OCI-LY7 (cell line): ENCODE measurements around the gene PALLD. TPM values are rescaled to one million over a fixed set of nuclear protein-coding genes. Genes with fewer than 3 reads are reported as not detected.

ENCODE experiments used
- BruUV-seq: library from RNA; stranded (reverse); fragments of 400-500 nt; replicated peaks from 2 replicates; lab custom pipeline; 2021; lab: Mats Ljungman, UMichigan
- CTCF ChIA-PET: fragments of 300-600 bp; sonication (Branson Sonifier 250); formaldehyde crosslinking; loops from one replicate; lab custom pipeline; 2022; ENCODE audit warnings: antibody characterized with exemption; ENCODE audit not compliant: unreplicated experiment; lab: Charles Lee
- POLR2A ChIA-PET: fragments of 300-600 bp; sonication (Branson Sonifier 250); formaldehyde crosslinking; loops from one replicate; lab custom pipeline; 2022; ENCODE audit warnings: antibody characterized with exemption; lab: Charles Lee
- DNase-seq: peaks from one replicate; pipeline ENCODE4 v3.0.0-alpha.2; 2015; ENCODE audit warnings: low spot score
- H2AFZ ChIP-seq: fragments of 200-600 bp; sonication (generic), shearing (Covaris generic); 2 replicates; pipeline ENCODE4 v1.6.1; 2014; ENCODE audit warnings: mild to moderate bottlenecking, antibody characterized with exemption, low read length, moderate library complexity
- H3K27ac ChIP-seq: fragments of 200-600 bp; sonication (generic); 2 replicates; pipeline ENCODE4 v1.5.1; 2014; ENCODE audit warnings: mixed run types, low read depth, mild to moderate bottlenecking, moderate library complexity, low read length, inconsistent platforms; ENCODE audit not compliant: poor library complexity, severe bottlenecking
- H3K36me3 ChIP-seq: fragments of 200-600 bp; sonication (generic); 2 replicates; pipeline ENCODE4 v1.6.1; 2014; ENCODE audit warnings: mild to moderate bottlenecking, antibody characterized with exemption, low read length, moderate library complexity, mixed read lengths; ENCODE audit not compliant: insufficient read depth
- H3K4me1 ChIP-seq: fragments of 200-600 bp; sonication (generic); 2 replicates; pipeline ENCODE4 v1.5.1; 2014; ENCODE audit warnings: mild to moderate bottlenecking, low read length; ENCODE audit not compliant: insufficient read depth, poor library complexity, severe bottlenecking
- H3K4me2 ChIP-seq: fragments of 200-600 bp; sonication (generic); 2 replicates; pipeline ENCODE4 v1.6.1; 2014; ENCODE audit warnings: mild to moderate bottlenecking, low read length
- H3K4me3 ChIP-seq: fragments of 200-600 bp; sonication (generic); 2 replicates; pipeline ENCODE4 v1.5.1; 2014; ENCODE audit warnings: mild to moderate bottlenecking, low read depth, low read length; ENCODE audit not compliant: poor library complexity, severe bottlenecking
- H3K79me2 ChIP-seq: fragments of 200-600 bp; sonication (generic); 2 replicates; pipeline ENCODE4 v1.6.1; 2016; ENCODE audit warnings: low read depth, mild to moderate bottlenecking, low read length, moderate library complexity, mixed read lengths; ENCODE audit not compliant: insufficient read depth
- H3K9me2 ChIP-seq: fragments of 200-600 bp; sonication (generic); 2 replicates; pipeline ENCODE4 v1.6.1; 2016; ENCODE audit warnings: mild to moderate bottlenecking, low read length, mixed read lengths; ENCODE audit not compliant: insufficient read depth
- H3K9me3 ChIP-seq: fragments of 200-600 bp; sonication (generic); 2 replicates; pipeline ENCODE4 v1.6.1; 2014; ENCODE audit warnings: mild to moderate bottlenecking, mixed run types, low read length, mixed read lengths
- H4K20me1 ChIP-seq: fragments of 200-600 bp; sonication (generic); 2 replicates; pipeline ENCODE4 v1.6.1; 2014; ENCODE audit warnings: mild to moderate bottlenecking, antibody characterized with exemption, low read length, moderate library complexity, mixed read lengths; ENCODE audit not compliant: insufficient read depth
- EZH2phosphoT487 ChIP-seq: fragments of 200-600 bp; sonication (generic); IDR thresholded peaks from 2 replicates; pipeline ENCODE4 v1.6.1; 2018; ENCODE audit warnings: low read depth, borderline replicate concordance, mild to moderate bottlenecking, mixed run types, antibody characterized with exemption, low read length, moderate library complexity, mixed read lengths
- intact Hi-C: fragments of 100-400 bp; cut with micrococcal nuclease; formaldehyde crosslinking; loops from one replicate; pipeline ENCODE4 v1.10.0; 2022; ENCODE audit not compliant: unreplicated experiment
- total RNA-seq, 2 experiments: library from RNA; depleted of rRNA in 1 of 2; stranded (reverse); fragments of >200 nt in 1 of 2; shearing (Covaris generic) in 1 of 2; gene quantifications; 2 replicates each; pipeline ENCODE4 v1.2.3, GENCODE V29; 2014 to 2022
- TF ChIP-seq, protein P1 (sequence below): fragments of 200-600 bp; sonication (generic); conservative IDR thresholded peaks from 2 replicates; pipeline ENCODE4 v1.5.1; 2014; ENCODE audit warnings: mild to moderate bottlenecking, antibody characterized with exemption, low read length, moderate library complexity, mixed read lengths

Gene PALLD
- total RNA-seq, 2 experiments from 2014 or later = 0.73 to 2.8 TPM

DNA sequence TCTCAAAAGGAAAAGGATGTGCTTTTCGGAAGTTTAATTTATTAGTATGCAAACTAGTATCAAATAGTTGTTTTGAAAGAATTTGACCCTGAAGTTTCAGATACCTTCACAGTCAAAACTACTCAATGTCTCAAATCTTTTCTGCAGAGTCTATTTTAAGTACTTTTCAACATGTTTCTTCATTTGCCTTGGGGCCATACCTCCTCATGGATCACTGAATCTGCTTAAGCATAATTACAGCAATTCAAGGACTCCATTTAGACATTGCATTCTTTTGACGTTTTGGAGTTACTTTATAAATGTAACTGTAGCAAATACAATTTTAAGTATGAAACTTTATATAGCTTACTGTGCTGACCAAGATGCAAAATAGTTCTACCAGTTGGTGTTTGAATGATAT lies 25.5 kb downstream of the PALLD start:
- TF ChIP-seq EZH2phosphoT487 = no peak
- TF ChIP-seq, protein P1, sequence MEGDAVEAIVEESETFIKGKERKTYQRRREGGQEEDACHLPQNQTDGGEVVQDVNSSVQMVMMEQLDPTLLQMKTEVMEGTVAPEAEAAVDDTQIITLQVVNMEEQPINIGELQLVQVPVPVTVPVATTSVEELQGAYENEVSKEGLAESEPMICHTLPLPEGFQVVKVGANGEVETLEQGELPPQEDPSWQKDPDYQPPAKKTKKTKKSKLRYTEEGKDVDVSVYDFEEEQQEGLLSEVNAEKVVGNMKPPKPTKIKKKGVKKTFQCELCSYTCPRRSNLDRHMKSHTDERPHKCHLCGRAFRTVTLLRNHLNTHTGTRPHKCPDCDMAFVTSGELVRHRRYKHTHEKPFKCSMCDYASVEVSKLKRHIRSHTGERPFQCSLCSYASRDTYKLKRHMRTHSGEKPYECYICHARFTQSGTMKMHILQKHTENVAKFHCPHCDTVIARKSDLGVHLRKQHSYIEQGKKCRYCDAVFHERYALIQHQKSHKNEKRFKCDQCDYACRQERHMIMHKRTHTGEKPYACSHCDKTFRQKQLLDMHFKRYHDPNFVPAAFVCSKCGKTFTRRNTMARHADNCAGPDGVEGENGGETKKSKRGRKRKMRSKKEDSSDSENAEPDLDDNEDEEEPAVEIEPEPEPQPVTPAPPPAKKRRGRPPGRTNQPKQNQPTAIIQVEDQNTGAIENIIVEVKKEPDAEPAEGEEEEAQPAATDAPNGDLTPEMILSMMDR = no peak
- H3K79me2 ChIP-seq = no peaks in the 10 kb centered on the region
- no TSS peak for BruUV-seq
- H3K9me3 ChIP-seq = no peaks in the 10 kb centered on the region
- H4K20me1 ChIP-seq = no peaks in the 10 kb centered on the region
- no peaks in the 10 kb centered on the region for H3K4me1 ChIP-seq
- CTCF ChIA-PET = no interaction called here
- H3K27ac ChIP-seq = no peak overlapping the region
- no peak overlapping the region for H3K4me3 ChIP-seq
- no peak overlapping the region for H2AFZ ChIP-seq
- intact Hi-C loops = no loop called here
- no peaks in the 10 kb centered on the region for H3K9me2 ChIP-seq
- POLR2A ChIA-PET = interaction anchor here (0.5 to 0.6 kb wide), 2 partner anchors 33 to 822 kb away, joined by 3 read pairs; no protein-coding TSS in a partner anchor
- DNase-seq = no peak
- no peak overlapping the region for H3K4me2 ChIP-seq
- H3K36me3 ChIP-seq = no peaks in the 10 kb centered on the region

DNA sequence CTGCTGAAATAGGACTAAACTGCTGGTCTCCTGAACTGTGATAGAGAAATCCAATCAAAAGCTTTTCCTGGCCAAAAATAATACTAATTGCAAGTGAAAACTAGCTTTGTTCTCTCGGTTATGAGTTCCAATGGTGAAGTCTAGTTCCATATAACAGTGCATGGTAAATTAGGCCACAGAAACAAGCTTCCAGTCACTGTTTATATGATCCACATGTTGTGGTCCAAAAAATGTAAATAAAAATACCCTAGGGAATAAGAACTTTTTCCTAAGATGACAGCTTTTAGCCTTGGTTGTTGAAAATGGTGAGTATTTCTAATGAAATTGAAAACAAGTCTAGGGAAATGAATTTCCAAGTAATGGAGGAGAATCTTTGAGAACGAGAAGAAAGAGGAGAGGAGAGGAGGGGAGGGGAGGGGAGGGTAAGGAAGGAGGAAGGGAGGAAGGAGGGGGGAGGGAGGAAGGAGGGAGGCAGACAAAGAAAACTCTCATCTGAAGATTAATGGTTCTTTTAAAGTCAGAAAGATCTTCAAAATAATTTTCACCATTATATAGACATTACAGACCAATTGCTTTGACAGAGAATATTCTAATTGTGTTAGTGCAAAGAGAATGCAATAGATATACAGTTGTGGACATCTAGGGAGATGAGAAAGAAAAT lies 26.1 kb downstream of the PALLD start:
- BruUV-seq = no TSS peak
- ChIA-PET CTCF (no interaction called here), POLR2A (no interaction called here)
- no peak overlapping the region for H3K4me2 ChIP-seq
- H2AFZ ChIP-seq = no peak overlapping the region
- no peak overlapping the region for H3K4me3 ChIP-seq
- H3K9me2 ChIP-seq = no peaks in the 10 kb centered on the region
- H4K20me1 ChIP-seq = no peaks in the 10 kb centered on the region
- no peak for DNase-seq
- intact Hi-C loops = no loop called here
- no peak overlapping the region for H3K27ac ChIP-seq
- H3K79me2 ChIP-seq = no peaks in the 10 kb centered on the region
- no peaks in the 10 kb centered on the region for H3K9me3 ChIP-seq
- no peaks in the 10 kb centered on the region for H3K36me3 ChIP-seq
- TF ChIP-seq EZH2phosphoT487 = no peak
- TF ChIP-seq, protein P1 = no peak
- no peaks in the 10 kb centered on the region for H3K4me1 ChIP-seq

DNA sequence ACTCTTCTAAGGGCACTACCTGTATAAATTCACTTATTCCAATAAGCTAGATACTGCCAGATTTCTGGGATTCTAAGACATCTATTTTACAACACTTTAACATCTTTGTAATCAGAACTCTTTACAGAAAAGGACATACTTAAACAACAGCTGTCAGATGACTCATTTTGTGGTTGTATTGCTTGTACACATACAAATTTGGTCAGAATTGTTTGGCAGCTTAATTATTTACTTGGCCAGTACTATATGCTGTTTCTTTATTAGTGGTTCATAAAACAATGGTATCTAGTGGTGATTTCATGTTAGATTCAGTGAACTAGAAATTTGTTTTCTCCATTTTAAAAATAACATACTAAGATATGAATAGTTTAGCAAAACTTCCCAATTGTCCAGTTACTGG lies 27.2 kb downstream of the PALLD start:
- Histone ChIP-seq H2AFZ (no peak overlapping the region), H3K79me2 (no peaks in the 10 kb centered on the region), H3K27ac (no peak overlapping the region), H3K4me1 (no peaks in the 10 kb centered on the region), H3K9me2 (no peaks in the 10 kb centered on the region), H3K9me3 (no peaks in the 10 kb centered on the region), H3K4me2 (no peak overlapping the region), H4K20me1 (no peaks in the 10 kb centered on the region), H3K4me3 (no peak overlapping the region), H3K36me3 (no peaks in the 10 kb centered on the region)
- intact Hi-C loops = no loop called here
- BruUV-seq = no TSS peak
- CTCF ChIA-PET = no interaction called here
- TF ChIP-seq EZH2phosphoT487 = no peak
- TF ChIP-seq, protein P1 = no peak
- POLR2A ChIA-PET = interaction anchor here (0.5 kb wide), 1 partner anchor 842 kb away, joined by 3 read pairs; no protein-coding TSS in a partner anchor
- no peak for DNase-seq
